NOMO-1 (cell line): Measurements from ENCODE around the gene SLC41A3.
"Not testable (repeated sequence)": the region's sequence is repeated elsewhere in the genome, so short reads cannot be mapped to it uniquely, and the experiment has no call there.

ENCODE experiments used
- DNase-seq, 2 experiments: peaks; one replicate each; lab custom pipeline; 2025; ENCODE audit not compliant: unreplicated experiment in 2 of 2; lab: John Stamatoyannopoulos, UW

SLC41A3 gene

DNA sequence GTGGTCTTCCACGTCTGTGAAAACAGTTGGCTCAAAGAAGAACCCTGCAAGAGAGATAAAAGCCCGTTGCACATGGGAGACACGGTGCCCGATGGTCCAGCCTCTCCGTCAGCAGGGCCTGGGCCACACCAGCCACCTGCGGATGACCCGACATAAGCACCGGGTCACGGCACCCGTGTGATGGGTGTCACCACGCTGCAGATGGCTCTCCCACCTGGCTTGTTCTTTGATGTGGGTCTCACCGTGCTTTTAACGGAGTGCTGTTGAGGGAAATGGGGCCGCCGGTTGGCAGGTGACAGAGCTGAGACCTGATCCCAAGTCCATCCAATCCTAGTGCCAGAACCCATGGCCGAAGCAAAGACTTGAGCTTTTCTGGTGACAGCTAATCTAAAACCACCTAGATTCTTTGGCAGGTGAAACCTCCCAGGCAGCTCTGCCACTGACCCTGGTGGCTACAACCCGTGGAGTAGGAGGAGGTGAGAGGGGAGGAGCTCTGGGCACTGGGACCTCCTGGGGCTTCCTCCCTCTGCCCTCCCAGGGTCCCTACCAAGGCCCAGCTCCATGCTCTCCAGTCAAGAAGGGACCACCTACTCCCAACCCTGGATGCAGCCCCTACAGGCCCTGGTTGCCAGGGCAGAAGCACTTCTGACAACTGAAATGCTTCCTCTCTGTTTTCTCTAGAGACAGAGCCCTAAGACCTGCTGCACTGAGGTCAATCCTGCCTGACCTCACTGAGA, 23.4 kb upstream of the SLC41A3 start:
- no peak for DNase-seq

DNA sequence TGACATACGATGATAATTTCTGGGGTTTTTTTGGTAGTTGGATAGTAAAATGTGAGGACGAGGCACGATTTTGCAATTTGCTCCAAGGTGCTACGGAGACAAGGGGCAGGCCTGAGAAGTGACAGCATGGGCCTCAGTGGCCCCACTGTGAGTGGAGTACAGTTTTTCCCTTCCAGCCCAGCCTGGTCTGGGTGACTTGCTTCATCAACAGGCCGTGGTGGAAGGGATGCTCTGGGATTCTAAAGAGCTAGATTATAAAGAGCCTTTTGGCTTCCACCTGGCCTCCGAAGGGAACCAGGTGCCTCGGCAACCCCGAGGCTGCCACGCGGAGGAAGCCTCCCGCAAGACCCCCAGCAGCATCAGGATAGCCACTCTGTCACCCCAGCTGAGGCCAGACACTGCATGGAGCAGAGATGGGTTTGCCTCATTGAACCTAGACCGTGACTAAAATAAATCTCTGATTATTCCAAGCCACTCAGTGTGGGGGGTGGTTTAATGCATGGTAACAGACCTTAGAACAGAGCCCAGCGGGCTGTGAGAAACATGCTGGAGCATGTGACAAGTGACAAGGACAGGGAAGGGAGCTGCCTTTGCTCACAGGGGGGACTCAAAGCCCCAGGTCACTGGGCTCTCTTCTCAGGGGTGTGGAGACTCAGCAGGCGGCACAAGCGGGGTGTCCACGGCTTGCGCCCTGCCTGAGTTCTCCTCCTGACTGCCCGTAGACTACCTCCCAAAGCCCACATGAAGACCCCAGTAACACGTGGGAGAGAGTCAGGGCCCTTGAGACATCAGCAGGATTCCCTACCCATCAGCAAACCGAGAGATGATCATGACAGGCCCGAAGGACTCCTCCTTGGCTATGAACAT, 22.6 kb upstream of the SLC41A3 start:
- DNase-seq = no peak

GRCh38 chr3:126105691-126106187, 21.8 kb upstream of the SLC41A3 start:
- no peak for DNase-seq

DNA sequence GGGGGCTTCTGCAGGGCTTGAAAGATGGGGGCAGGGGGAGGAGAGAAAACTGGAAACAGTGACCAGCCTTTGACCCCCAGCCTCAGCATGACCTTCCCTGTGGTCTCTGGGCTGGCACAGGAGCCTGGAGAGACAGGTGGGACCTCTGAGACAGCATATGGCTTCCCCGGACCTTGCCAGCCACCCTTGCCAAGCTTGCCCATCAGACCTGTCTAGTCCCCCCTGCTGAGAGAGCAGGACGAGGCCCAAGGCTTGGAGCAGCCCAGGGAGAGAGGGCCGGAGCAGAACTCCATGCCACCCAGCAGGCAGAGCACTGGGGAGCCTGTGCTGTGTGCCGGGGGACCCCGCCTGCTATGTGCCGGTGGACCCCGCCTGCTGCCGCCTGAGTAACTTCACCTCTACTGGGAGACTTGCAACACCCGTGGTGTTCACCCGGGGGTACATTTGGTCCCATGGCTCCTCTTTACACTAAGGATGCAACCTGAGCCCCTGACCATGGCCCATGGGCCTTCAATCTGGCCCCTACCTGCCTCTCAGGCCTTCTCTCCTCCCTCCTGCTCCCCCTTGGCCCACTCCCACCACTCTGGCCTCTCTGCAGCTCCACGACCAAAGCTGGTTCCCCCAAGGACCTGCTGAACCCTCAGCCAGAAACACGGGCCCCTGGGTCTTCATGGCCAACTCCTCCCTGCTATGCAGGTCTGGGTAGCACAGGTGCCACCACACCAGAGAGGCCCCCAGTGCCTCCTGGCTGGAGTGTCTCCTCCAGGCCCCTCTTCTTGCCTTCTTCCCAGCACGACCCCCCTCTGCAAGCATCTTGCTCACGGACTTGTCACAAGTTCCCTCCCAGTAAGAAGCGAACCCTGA, 21.1 kb upstream of the SLC41A3 start:
- no peak for DNase-seq

- DNase-seq = no peak
These were observed 20.2 kb upstream of the SLC41A3 start for GRCh38 chr3:126104028-126104635.

DNA sequence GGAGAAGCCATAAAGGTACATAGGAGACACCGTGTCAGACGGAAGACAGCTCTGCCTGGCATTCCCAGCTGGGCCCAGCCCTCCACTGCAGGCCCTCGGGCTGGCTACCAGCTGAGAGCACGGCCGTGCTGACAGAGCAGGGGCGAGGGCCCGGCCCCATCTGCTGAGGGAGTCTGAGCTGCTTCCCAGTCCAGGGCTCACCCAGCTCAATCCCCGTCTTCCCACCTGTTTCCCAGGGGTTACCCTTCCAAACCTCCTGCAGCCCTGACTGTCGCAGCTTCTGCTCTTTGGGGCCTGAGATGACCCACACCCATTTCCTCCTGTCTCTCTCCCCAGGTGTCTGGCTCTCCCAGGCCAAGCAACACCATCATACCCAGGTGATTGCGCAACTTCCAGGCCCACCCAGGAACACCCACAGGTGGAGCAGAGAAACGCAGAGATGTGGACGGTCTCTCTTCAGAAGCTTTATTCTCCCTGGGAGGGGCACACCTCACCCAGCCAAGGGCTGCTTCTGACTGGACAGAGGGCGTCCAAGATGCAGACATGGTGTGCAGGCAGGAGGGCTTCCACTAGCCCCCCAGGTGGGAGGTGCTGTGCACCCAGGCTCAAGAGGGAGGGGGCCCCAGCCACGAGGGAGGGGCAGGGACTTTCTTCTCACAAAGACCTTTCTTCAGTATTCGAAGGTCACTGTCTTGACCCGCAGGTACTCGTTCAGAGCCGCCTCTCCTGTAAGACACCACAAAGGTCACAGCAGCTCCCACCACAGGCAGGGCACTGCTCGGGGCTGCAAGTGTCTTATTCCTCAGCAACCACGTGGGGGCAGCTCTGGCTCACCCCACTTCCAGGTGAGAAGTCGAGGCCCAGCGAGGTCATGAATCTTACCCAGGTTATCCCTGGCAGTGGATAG, 19.4 kb upstream of the SLC41A3 start:
- no peak for DNase-seq

DNA sequence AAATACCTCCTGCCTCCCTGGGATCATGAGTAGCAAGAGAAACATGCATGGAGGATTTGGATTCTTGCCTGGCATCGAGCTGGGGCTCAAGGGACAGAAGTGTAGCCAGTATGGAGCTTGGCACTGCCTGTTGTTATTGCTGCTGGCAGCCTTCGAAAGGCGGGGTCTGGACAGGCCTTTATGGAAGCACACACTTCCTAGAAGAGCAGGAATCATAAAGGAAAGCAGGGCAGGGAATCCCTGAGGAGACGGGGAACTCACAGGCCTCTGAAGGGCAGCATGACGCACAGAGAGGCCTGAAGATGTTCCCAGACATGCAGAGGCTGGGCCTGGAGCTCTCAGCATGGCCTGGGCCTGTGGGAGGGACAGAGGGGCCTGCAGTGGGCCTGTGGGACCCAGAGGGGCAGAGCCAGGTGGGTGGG, 18.6 kb upstream of the SLC41A3 start:
- no peak for DNase-seq

- no peak for DNase-seq
These were observed 18.1 kb upstream of the SLC41A3 start for GRCh38 chr3:126102011-126102410.

DNA sequence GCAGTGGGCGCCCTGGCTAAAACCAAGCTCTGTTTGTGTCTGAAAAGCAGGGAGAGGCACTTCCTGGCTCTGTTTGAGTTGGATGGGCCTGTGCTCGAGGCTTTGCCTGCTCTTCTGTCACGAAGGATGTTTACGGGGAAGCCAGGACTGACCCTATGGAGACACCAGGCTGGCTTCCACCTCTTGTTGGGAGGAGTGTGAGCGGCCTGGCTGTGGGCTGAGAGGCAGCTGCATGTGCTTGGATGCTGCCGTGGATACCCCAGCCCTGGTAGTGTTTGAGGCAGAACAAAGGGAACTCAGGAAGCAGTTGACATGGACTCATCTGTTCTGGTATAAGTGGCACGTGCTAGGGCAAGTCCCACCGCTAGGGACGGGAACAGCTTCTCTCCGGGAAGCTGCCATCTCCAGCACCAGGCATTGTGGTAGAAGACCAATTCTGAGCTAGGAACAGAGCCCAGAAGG, 17.6 kb upstream of the SLC41A3 start:
- no peak for DNase-seq

DNA sequence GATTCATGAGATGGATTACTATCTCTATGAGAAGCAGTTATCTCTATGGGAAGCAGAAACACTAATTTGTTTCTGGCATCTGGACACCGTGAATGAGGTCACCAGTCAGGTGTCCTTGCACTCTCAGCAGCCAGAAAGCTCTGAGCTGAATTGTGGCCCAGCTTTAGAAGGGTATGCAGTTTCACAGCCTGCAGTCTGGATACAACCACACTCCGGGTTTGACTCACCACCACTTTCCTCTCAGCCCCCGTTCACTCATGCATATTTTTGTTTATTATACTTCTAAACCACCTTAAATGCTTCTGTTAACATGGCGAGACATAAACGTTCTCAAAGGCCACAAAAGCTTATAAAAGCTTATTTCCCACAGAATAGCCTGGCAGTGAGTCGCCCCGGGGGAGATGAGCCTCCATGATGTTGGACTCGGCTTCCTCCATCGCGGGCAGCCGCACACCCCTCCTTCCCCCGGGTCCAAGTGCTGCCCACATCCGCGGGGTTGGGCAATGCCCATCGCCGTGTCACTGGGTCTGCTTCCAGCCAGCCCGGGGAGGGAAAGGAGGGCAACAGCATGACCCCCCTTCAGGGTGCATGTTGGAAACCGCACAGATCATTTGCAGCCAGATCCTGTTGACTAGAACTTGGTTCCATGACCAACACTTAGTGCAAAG, 16.8 kb upstream of the SLC41A3 start:
- DNase-seq = no peak

- no peak for DNase-seq
These were observed 16.3 kb upstream of the SLC41A3 start for GRCh38 chr3:126100269-126100633.

DNA sequence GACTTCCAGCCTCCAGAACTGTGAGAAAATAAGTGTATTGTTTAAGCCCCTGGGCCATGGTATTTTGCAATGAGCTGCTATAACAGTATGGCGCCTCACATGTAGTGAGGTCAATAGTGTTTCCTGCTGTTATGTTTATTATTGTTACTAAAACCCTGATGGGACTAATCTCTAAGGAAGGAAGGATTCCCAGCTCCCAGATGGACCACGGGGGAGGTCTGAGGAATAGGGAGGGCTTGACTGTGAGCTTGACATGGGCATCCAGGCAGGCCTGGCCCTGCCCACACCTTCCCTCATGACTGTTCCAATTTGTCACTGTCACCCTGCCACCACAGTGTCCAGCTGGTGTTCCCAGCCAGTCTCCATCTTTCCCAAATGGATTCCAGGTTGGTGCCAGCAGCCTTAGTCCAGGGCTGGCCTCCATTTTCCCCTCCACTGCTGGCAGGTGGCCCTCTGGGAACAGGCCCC, 14.5 kb upstream of the SLC41A3 start:
- no peak for DNase-seq

GRCh38 chr3:126097801-126098200, 13.9 kb upstream of the SLC41A3 start:
- no peak for DNase-seq

DNA sequence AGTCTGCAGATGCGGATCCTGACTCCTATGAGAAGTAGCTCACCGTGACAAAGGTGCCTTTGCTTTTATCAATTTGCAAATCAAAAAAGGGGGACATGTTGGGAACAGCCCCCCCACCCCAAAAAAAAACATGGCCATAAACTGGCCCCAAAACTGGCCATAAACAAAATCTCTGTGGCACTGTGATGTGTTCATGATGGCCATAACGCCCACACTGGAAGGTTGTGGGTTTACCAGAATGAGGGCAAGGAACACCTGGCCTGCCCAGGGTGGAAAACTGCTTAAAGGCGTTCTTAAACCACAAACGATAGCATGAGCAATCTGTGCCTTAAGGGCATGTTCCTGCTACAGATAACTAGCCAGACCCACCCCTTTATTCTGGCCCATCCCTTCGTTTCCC, 12.3 kb upstream of the SLC41A3 start:
- not testable (repeated sequence) for DNase-seq

DNA sequence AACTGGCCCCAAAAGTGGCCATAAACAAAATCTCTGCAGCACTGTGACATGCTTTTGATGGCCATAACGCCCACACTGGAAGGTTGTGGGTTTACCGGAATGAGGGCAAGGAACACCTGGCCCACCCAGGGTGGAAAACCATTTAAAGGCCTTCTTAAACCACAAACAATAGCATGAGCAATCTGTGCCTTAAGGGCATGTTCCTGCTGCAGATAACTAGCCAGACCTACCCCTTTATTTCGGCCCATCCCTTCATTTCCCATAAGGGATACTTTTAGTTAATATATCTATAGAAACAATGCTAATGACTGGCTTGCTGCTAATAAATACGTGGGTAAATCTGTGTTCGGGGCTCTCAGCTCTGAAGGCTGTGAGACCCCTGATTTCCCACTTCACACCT, 8.2 kb upstream of the SLC41A3 start:
- DNase-seq = not testable (repeated sequence)

DNA sequence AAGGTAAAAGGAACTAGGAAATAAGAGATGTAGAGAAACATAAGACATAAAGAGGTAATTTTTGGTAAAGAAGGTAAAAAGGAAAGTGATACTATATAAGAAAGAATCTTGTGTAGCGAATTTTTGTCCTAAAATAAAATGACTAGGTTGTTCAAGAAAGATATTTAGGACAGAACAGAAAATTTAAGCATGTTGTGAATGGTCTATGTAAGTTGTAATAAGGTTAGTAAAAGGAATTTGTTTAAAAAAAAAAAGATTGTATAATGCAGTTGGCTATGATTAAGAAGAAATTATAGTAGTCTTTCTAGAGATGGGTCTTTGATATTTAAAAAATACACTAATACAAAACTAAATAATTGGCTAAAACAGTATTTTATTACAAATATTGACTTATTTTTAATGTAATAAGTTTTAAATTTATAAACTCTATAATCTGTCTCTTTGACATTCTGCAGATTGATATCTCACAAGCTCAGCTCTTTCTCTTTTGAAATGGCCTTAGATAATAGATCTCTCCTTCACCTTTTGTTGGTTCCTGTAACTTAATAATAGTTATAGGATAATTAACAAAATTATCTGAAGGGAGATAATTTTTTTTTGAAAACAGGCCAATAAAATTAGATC, 3.7 kb upstream of the SLC41A3 start:
- DNase-seq = no peak

DNA sequence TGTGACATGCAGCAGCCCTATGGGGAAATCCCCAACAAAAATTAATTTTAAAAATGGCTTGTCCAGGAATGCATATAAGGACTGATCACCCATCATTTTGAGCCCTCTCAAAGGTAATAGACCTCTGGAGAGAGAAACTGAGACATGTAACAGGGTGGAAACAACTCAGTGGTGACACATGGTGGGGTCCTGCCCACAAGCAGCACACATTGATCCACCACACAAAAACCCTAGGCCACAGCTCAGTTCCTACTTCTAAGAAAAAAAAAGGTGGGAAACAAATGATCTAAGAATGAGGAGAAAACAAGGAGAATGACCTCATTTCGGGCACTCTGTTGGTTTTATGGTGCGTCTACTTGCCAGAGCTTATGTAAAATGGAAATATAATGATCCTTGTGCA, 1.9 kb upstream of the SLC41A3 start:
- DNase-seq = no peak

GRCh38 chr3:126085276-126085675, 1.4 kb upstream of the SLC41A3 start:
- DNase-seq = no peak
